IPS DF 19.7 (cell line): ENCODE measurements around the gene KIF3C.

Source experiments
- DNase-seq: peaks from one replicate; pipeline ENCODE4 v3.0.0-alpha.2; 2013; ENCODE audit warnings: low read depth, low spot score

KIF3C gene

DNA sequence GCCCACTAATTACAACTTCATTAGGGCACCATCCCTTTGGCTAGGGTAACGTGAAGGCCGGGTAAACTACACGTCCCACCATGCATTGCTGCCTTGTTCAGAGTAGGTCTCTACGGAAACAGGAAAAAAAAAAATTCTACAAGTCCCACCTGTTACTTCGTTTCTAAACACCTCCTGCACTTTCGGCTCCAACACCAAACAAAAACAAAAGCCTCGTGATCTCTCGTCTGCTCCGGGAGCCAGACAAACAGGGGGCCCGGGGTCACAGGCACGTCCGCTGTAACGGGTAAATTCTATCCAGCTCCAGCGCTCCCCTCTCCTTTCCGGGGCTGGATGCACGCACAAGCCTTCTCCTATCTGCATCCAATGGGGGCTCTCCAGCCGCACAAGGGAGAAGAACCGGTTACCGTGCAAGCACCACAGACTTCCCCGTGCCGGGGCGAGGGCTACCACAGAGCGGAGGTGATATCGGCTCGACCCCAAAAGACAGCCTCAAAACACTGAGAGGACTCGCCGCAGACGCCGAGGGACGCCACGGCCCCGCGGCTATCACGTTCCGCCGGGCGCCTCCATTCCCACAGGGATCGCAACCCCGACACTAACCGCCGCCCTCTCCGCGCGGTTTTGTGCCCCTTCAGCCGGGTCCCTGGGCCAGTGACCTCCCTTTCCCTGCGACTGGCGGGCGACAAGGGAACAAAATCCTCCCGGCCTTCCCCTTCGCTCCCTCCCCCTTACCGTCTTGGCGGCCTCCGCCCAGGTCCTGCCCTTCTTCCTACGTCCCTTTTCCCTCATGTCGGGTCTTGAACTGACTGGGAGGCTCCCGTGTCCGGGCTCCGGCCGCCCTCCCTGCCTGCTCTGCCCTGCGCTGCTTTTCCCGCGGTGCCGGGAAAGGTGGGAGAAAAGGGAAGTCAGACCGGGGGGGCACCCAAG, 104.6 kb downstream of the KIF3C start:
- DNase-seq = no peak
